Smooth muscle cell (in vitro differentiated cells): Measurements from ENCODE around the gene RGS11. TPM values are rescaled to one million over a fixed set of nuclear protein-coding genes. Genes with fewer than 3 reads are reported as not detected.

ENCODE experiments used
- DNase-seq: peaks from one replicate; lab custom pipeline; 2025; ENCODE audit not compliant: unreplicated experiment; lab: John Stamatoyannopoulos, UW
- H2AFZ ChIP-seq: fragments of 200-600 bp; sonication (generic); 2 replicates; pipeline ENCODE4 v1.6.0; 2016; ENCODE audit warnings: antibody characterized with exemption, low read depth, mild to moderate bottlenecking
- H3F3A ChIP-seq: fragments of 200-600 bp; sonication (generic); 2 replicates; pipeline ENCODE4 v1.6.0; 2017; ENCODE audit warnings: antibody characterized with exemption, low read depth
- H3K27ac ChIP-seq: fragments of 200-600 bp; sonication (generic); 2 replicates; pipeline ENCODE4 v1.5.1; 2016; ENCODE audit warnings: low read depth, mild to moderate bottlenecking
- H3K27me3 ChIP-seq: fragments of 200-600 bp; sonication (generic); 2 replicates; pipeline ENCODE4 v1.6.1; 2016; ENCODE audit warnings: low read depth, mild to moderate bottlenecking
- H3K36me3 ChIP-seq: fragments of 200-600 bp; sonication (generic); 2 replicates; pipeline ENCODE4 v1.5.1; 2016; ENCODE audit warnings: low read depth
- H3K4me1 ChIP-seq: fragments of 200-600 bp; sonication (generic); 2 replicates; pipeline ENCODE4 v1.5.1; 2016; ENCODE audit warnings: low read depth
- H3K4me2 ChIP-seq: fragments of 200-600 bp; sonication (generic); 2 replicates; pipeline ENCODE4 v1.6.0; 2016; ENCODE audit warnings: mild to moderate bottlenecking
- H3K4me3 ChIP-seq: fragments of 200-600 bp; sonication (generic); 2 replicates; pipeline ENCODE4 v1.5.1; 2016; ENCODE audit warnings: mild to moderate bottlenecking
- H3K79me2 ChIP-seq: fragments of 200-600 bp; sonication (generic); 2 replicates; pipeline ENCODE4 v1.6.0; 2016; ENCODE audit warnings: low read depth, mild to moderate bottlenecking
- H3K9ac ChIP-seq: fragments of 200-600 bp; sonication (generic); 2 replicates; pipeline ENCODE4 v1.6.0; 2016; ENCODE audit warnings: low read depth
- H3K9me3 ChIP-seq: fragments of 200-600 bp; sonication (generic); replicated peaks from 2 replicates; pipeline ENCODE4 v1.5.1; 2016; ENCODE audit warnings: low read depth
- H4K20me1 ChIP-seq: fragments of 200-600 bp; sonication (generic); 2 replicates; pipeline ENCODE4 v1.6.0; 2016; ENCODE audit warnings: low read depth
- CTCF ChIP-seq: fragments of 200-600 bp; sonication (generic); IDR thresholded peaks from 2 replicates; pipeline ENCODE4 v1.5.1; 2017; ENCODE audit warnings: borderline replicate concordance, mild to moderate bottlenecking, antibody characterized with exemption; ENCODE audit not compliant: insufficient read depth, poor library complexity, severe bottlenecking
- WGBS: methylation state at CpG from one replicate; pipeline ENCODE4 v1.1.7; 2016; ENCODE audit warnings: low lambda C conversion rate; 5-methylcytosine and 5-hydroxymethylcytosine counted together
- polyA plus RNA-seq: library from polyadenylated mRNA; unstranded; fragments of >200 nt; fragmentation: Nextera tagmentation; extraction: Ambion mirVana; gene quantifications from 2 replicates; pipeline ENCODE4 v1.2.1, GENCODE V29; 2016
- total RNA-seq: library from RNA; depleted of rRNA; stranded (reverse); fragments of >200 nt; gene quantifications from 2 replicates; pipeline ENCODE4 v1.2.3, GENCODE V29; 2014

The RGS11 gene
- total and polyA plus RNA-seq, 2 experiments from 2014 or later = 2.2 to 3.9 TPM

DNA sequence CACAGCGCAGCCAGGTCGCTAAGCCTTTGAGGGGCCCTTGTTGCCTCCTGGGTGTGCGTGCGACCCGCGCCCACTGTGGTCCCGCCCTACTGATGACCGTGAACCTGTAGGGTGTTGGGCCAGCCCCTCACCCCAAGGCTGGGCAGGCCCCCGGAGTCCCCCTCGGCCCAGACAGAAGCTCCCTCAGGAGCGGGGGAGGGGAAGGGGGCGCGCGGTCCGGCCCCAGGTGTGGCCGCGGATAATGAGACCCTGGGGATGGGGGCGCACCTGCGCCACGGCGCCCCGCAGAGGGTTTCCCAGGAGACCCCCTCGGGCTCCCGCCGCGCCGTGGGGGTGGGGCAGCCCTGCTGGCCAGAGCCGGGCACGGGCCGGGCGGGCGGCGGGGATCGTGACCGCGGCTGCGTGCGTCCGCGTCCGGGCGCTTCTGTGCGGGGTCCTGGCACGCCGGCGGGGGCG lies 4.3 kb upstream of the RGS11 start:
- WGBS = 19% methylated on average over 17 of the region's 47 CpGs
- Histone ChIP-seq H3K79me2 (no peaks in the 10 kb centered on the region), H3K27ac (no peak overlapping the region), H3K4me3 (peak overlapping the region; percentile 40), H3K4me1 (peaks cover 2% of the 10 kb centered on the region), H2AFZ (no peak overlapping the region), H3K4me2 (peak overlapping the region; percentile 75), H3F3A (no peaks in the 10 kb centered on the region), H3K27me3 (peaks cover 30% of the 10 kb centered on the region), H3K9ac (no peak overlapping the region), H4K20me1 (no peaks in the 10 kb centered on the region), H3K9me3 (no peaks in the 10 kb centered on the region), H3K36me3 (no peaks in the 10 kb centered on the region)
- no peak for DNase-seq
- TF ChIP-seq CTCF = no peak

GRCh38 chr16:279531-279930 lies 3.8 kb upstream of the RGS11 start:
- no peak for TF ChIP-seq CTCF
- Histone ChIP-seq H2AFZ (no peak overlapping the region), H3F3A (no peaks in the 10 kb centered on the region), H3K9me3 (no peaks in the 10 kb centered on the region), H3K4me1 (peaks cover 3% of the 10 kb centered on the region), H3K36me3 (no peaks in the 10 kb centered on the region), H3K4me2 (no peak overlapping the region), H3K27me3 (peaks cover 33% of the 10 kb centered on the region), H3K9ac (no peak overlapping the region), H4K20me1 (no peaks in the 10 kb centered on the region), H3K27ac (no peak overlapping the region), H3K4me3 (no peak overlapping the region), H3K79me2 (no peaks in the 10 kb centered on the region)
- 90% methylated on average over 2 of the region's 7 CpGs for WGBS
- no peak for DNase-seq

GRCh38 chr16:278863-279366 lies 3.2 kb upstream of the RGS11 start:
- no peak overlapping the region for H3K4me3 ChIP-seq
- no peak for TF ChIP-seq CTCF
- no peak overlapping the region for H2AFZ ChIP-seq
- H3K27me3 ChIP-seq = peaks cover 33% of the 10 kb centered on the region
- no peak for DNase-seq
- H3K79me2 ChIP-seq = no peaks in the 10 kb centered on the region
- peaks cover 3% of the 10 kb centered on the region for H3K4me1 ChIP-seq
- H3F3A ChIP-seq = no peaks in the 10 kb centered on the region
- H3K36me3 ChIP-seq = no peaks in the 10 kb centered on the region
- H3K9ac ChIP-seq = no peak overlapping the region
- 74% methylated on average over 6 of the region's 6 CpGs for WGBS
- no peaks in the 10 kb centered on the region for H4K20me1 ChIP-seq
- H3K4me2 ChIP-seq = no peak overlapping the region
- H3K9me3 ChIP-seq = no peaks in the 10 kb centered on the region
- no peak overlapping the region for H3K27ac ChIP-seq

DNA sequence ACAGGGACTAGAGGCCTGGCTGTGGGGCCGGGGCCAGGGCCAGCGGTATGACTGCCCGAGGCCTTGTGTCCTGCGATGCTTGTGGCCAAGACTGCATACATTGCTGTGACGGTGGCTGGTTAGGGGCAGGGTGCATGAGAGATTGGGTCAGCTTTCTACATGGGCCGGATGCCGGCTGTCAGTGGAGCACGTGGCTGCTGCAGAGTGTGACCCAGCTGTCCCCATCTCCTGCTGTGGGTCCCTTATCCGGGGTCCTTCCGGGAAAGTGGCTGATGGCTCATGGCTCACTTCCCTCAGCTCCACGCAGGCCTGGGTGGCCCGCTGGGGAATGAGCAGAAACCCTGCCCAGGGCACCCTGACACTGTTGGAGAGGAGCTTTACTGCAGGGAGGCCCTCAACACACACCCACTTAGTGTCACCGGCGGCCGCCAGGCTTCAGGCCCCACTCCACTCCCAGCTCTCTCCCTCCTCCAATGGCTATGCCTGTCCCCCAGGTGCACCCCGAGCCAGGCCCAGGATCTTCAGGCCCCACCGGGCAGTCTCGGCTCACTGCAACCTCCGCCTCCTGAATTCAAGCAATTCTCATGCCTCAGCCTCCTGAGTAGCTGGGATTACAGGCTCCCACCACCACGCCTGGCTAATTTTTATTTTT lies 808 bp upstream of the RGS11 start:
- Histone ChIP-seq H3K9me3 (no peaks in the 10 kb centered on the region), H3K9ac (no peak overlapping the region), H4K20me1 (no peaks in the 10 kb centered on the region), H3K36me3 (no peaks in the 10 kb centered on the region), H3F3A (no peaks in the 10 kb centered on the region), H2AFZ (no peak overlapping the region), H3K4me3 (no peak overlapping the region), H3K27me3 (peaks cover 27% of the 10 kb centered on the region), H3K4me1 (peaks cover 3% of the 10 kb centered on the region), H3K27ac (no peak overlapping the region), H3K4me2 (peak overlapping the region; percentile 92), H3K79me2 (no peaks in the 10 kb centered on the region)
- no peak for DNase-seq
- TF ChIP-seq CTCF = no peak
- WGBS = 87% methylated on average over 17 of the region's 20 CpGs
